HepG2 (cell line): ENCODE measurements around the gene GDF11. TPM values are rescaled to one million over a fixed set of nuclear protein-coding genes. Genes with fewer than 3 reads are reported as not detected.

ENCODE experiments used
- CENPBD1 ChIP-seq: sonication (generic); formaldehyde crosslinking; IDR thresholded peaks from 2 replicates; pipeline ENCODE4 v1.8.0; 2022; ENCODE audit warnings: missing genetic modification reagents, low read depth, mild to moderate bottlenecking, borderline replicate concordance
- DNMT3B ChIP-seq: conservative IDR thresholded peaks from 2 replicates; pipeline ENCODE4 v1.6.1; 2016; ENCODE audit warnings: missing biosample characterization, control low read depth
- DR1 ChIP-seq: sonication (generic); formaldehyde crosslinking; IDR thresholded peaks from 2 replicates; pipeline ENCODE4 v1.8.0; 2021; ENCODE audit warnings: mild to moderate bottlenecking, missing genetic modification reagents, inconsistent platforms
- FOXP1 ChIP-seq, 2 experiments: fragments of 450-650 bp in 1 of 2; IDR thresholded peaks; 2 replicates each; pipeline ENCODE4 v1.6.1; 2017 to 2018; ENCODE audit warnings: antibody characterized with exemption in 1 of 2
- HHEX ChIP-seq: IDR thresholded peaks from 2 replicates; pipeline ENCODE4 v1.6.1; 2016; ENCODE audit warnings: control low read depth
- JARID2 ChIP-seq: sonication (generic); formaldehyde crosslinking; IDR thresholded peaks from 2 replicates; pipeline ENCODE4 v1.8.1; 2023; ENCODE audit warnings: missing genetic modification reagents, inconsistent platforms; ENCODE audit not compliant: insufficient replicate concordance
- KAT7 ChIP-seq: IDR thresholded peaks from 2 replicates; pipeline ENCODE4 v1.6.1; 2018; ENCODE audit warnings: borderline replicate concordance, missing compliant biosample characterization
- KIAA2018 ChIP-seq: sonication (generic); formaldehyde crosslinking; IDR thresholded peaks from 2 replicates; pipeline ENCODE4 v1.5.0; 2020; ENCODE audit warnings: mild to moderate bottlenecking, missing genetic modification reagents, borderline replicate concordance
- PLRG1 ChIP-seq: fragments of 450-650 bp; conservative IDR thresholded peaks from 2 replicates; pipeline ENCODE4 v1.6.1; 2016
- RBAK ChIP-seq: sonication (generic); formaldehyde crosslinking; IDR thresholded peaks from 2 replicates; pipeline ENCODE4 v1.5.1; 2020; ENCODE audit warnings: mild to moderate bottlenecking, missing genetic modification reagents
- RXRB ChIP-seq: IDR thresholded peaks from 2 replicates; pipeline ENCODE4 v1.6.1; 2016; ENCODE audit warnings: borderline replicate concordance, missing genetic modification reagents, missing compliant biosample characterization
- SIN3B ChIP-seq: fragments of 150-350 bp; IDR thresholded peaks from 2 replicates; pipeline ENCODE4 v1.6.1; 2014; ENCODE audit warnings: low read length
- ZNF230 ChIP-seq: sonication (generic); formaldehyde crosslinking; IDR thresholded peaks from 2 replicates; pipeline ENCODE4 v1.4.0; 2020; ENCODE audit warnings: mild to moderate bottlenecking, missing genetic modification reagents
- ZNF282 ChIP-seq: fragments of 450-650 bp; IDR thresholded peaks from 2 replicates; pipeline ENCODE4 v1.6.1; 2018; ENCODE audit not compliant: partially characterized antibody
- ZNF34 ChIP-seq: sonication (generic); formaldehyde crosslinking; IDR thresholded peaks from 2 replicates; pipeline ENCODE4 v1.4.0; 2020; ENCODE audit warnings: mild to moderate bottlenecking, missing genetic modification reagents, borderline replicate concordance
- ZNF547 ChIP-seq: sonication (generic); formaldehyde crosslinking; IDR thresholded peaks from 2 replicates; pipeline ENCODE4 v1.5.1; 2020; ENCODE audit warnings: mild to moderate bottlenecking, missing genetic modification reagents
- ZNF607 ChIP-seq: sonication (generic); formaldehyde crosslinking; IDR thresholded peaks from 2 replicates; pipeline ENCODE4 v1.5.1; 2020; ENCODE audit warnings: missing genetic modification reagents, mild to moderate bottlenecking, borderline replicate concordance
- ZNF616 ChIP-seq: sonication (generic); formaldehyde crosslinking; IDR thresholded peaks from 2 replicates; pipeline ENCODE4 v1.5.0; 2020; ENCODE audit warnings: low read depth, mild to moderate bottlenecking, missing genetic modification reagents
- ZNF652 ChIP-seq: IDR thresholded peaks from 2 replicates; pipeline ENCODE4 v1.6.1; 2016; ENCODE audit warnings: low read depth, borderline replicate concordance
- ZNF660 ChIP-seq: sonication (generic); formaldehyde crosslinking; IDR thresholded peaks from 2 replicates; pipeline ENCODE4 v1.5.1; 2020; ENCODE audit warnings: mild to moderate bottlenecking, low read depth, missing genetic modification reagents, borderline replicate concordance
- ZNF782 ChIP-seq: sonication (generic); formaldehyde crosslinking; IDR thresholded peaks from 2 replicates; pipeline ENCODE4 v1.4.0; 2020; ENCODE audit warnings: missing genetic modification reagents, mild to moderate bottlenecking, borderline replicate concordance
- ZNF839 ChIP-seq: sonication (generic); formaldehyde crosslinking; IDR thresholded peaks from 2 replicates; pipeline ENCODE4 v1.4.0; 2020; ENCODE audit warnings: missing genetic modification reagents, mild to moderate bottlenecking, borderline replicate concordance
- ZNF879 ChIP-seq: sonication (generic); formaldehyde crosslinking; IDR thresholded peaks from 2 replicates; pipeline ENCODE4 v1.8.1; 2023; ENCODE audit warnings: missing genetic modification reagents
- polyA plus RNA-seq, 8 experiments: library from polyadenylated mRNA; depleted of rRNA in 3 of 8; stranded (reverse) in 7 of 8; unstranded in 1 of 8; fragments of >200 nt; fragmentation: Illumina TruSeq in 4 of 8; extraction: Trizol in 4 of 8; gene quantifications; 2 replicates each; pipeline versions ENCODE4 v1.2.1 to v1.2.3, GENCODE V29; 2011 to 2016; ENCODE audit warnings: low read depth in 4 of 8, missing spikeins in 1 of 8, mixed read lengths in 1 of 8; ENCODE audit not compliant: insufficient read depth in 1 of 8
- total RNA-seq, 5 experiments: library from RNA; depleted of rRNA; stranded (reverse); fragments of >200 nt; fragmentation: Illumina TruSeq; extraction: Trizol; gene quantifications; 2 replicates each; pipeline ENCODE4 v1.2.3, GENCODE V29; 2016; ENCODE audit warnings: low read depth in 1 of 5

The GDF11 gene
- total and polyA plus RNA-seq, 2 of the 13 experiments (the other 11 are each of a cell fraction or from before 2014, with no cell fraction given): 0.63 to 1.5 TPM

GRCh38 chr12:55715833-55716581, 26.9 kb upstream of the GDF11 start, which contains the start of gene BLOC1S1 (continued):
- TF ChIP-seq ZNF607 (CRISPR knock-in tag): peak; percentile 54; the same call in 1 of the 2 replicates
- peak; percentile 76; the same call in 1 of the 2 replicates for TF ChIP-seq RXRB (CRISPR knock-in tag)
- no peak for TF ChIP-seq RBAK
- TF ChIP-seq PLRG1: no peak
- 0 out of 2 replicates have a peak, but pooled peaks have one; percentile 30 for TF ChIP-seq ZNF782 (CRISPR knock-in tag)
- no peak for TF ChIP-seq FOXP1 (IDR thresholded peaks at IDR 0.05)
- TF ChIP-seq FOXP1 (CRISPR knock-in tag; IDR thresholded peaks at IDR 0.05): no peak
- 0 out of 2 replicates have a peak, but pooled peaks have one; percentile 15 for TF ChIP-seq KIAA2018 (CRISPR knock-in tag)
- TF ChIP-seq ZNF282: no peak
- no peak; the same call in 1 of the 2 replicates for TF ChIP-seq DR1
- no peak for TF ChIP-seq ZNF660
- TF ChIP-seq JARID2 (CRISPR knock-in tag): no peak
- no peak for TF ChIP-seq DNMT3B (CRISPR knock-in tag)
- TF ChIP-seq ZNF616 (CRISPR knock-in tag): 0 out of 2 replicates have a peak, but pooled peaks have one; percentile 23
- TF ChIP-seq SIN3B: peak; percentile 90
- peak; percentile 32; the same call in 1 of the 2 replicates for TF ChIP-seq ZNF547 (CRISPR knock-in tag)
- peak; percentile 82; the same call in 1 of the 2 replicates for TF ChIP-seq KAT7 (CRISPR knock-in tag)
- TF ChIP-seq ZNF652 (CRISPR knock-in tag): 0 out of 2 replicates have a peak, but pooled peaks have one; percentile 13
- peak; percentile 55; the same call in 1 of the 2 replicates for TF ChIP-seq ZNF230 (CRISPR knock-in tag)
- TF ChIP-seq ZNF839 (CRISPR knock-in tag): no peak
- no peak for TF ChIP-seq HHEX (CRISPR knock-in tag)
- 0 out of 2 replicates have a peak, but pooled peaks have one; percentile 86 for TF ChIP-seq CENPBD1 (CRISPR knock-in tag)
- TF ChIP-seq ZNF879 (CRISPR knock-in tag): no peak
- peak; percentile 32; the same call in 1 of the 2 replicates for TF ChIP-seq ZNF34 (CRISPR knock-in tag)
